H9 (cell line): ENCODE measurements around the gene RPL23. TPM values are rescaled to one million over a fixed set of nuclear protein-coding genes. Genes with fewer than 3 reads are reported as not detected.

Experiments
- DNase-seq: peaks from one replicate; pipeline ENCODE4 v3.0.0-alpha.2; 2017
- H2AFZ ChIP-seq: one replicate; pipeline ENCODE4 v1.6.1; 2013; ENCODE audit warnings: mild to moderate bottlenecking, low read length, control low read depth, moderate library complexity
- H2AK5ac ChIP-seq: 2 replicates; pipeline ENCODE4 v1.6.1; 2013; ENCODE audit warnings: low read length, control low read depth, mixed read lengths; ENCODE audit not compliant: insufficient read length
- H2BK120ac ChIP-seq: one replicate; pipeline ENCODE4 v1.6.1; 2013; ENCODE audit warnings: low read depth, mild to moderate bottlenecking, low read length, control low read depth, inconsistent platforms; ENCODE audit not compliant: poor library complexity, severe bottlenecking
- H2BK12ac ChIP-seq: 2 replicates; pipeline ENCODE4 v1.6.1; 2013; ENCODE audit warnings: low read length, control low read depth, mixed read lengths, low read depth; ENCODE audit not compliant: insufficient read length
- H2BK15ac ChIP-seq: 2 replicates; pipeline ENCODE4 v1.6.1; 2013; ENCODE audit warnings: low read depth, low read length, control low read depth
- H2BK20ac ChIP-seq: one replicate; pipeline ENCODE4 v1.6.1; 2013; ENCODE audit warnings: low read depth, mild to moderate bottlenecking, low read length, control low read depth, inconsistent platforms; ENCODE audit not compliant: poor library complexity, severe bottlenecking
- H2BK5ac ChIP-seq: 2 replicates; pipeline ENCODE4 v1.6.1; 2013; ENCODE audit warnings: low read length, control low read depth, mixed read lengths; ENCODE audit not compliant: insufficient read length
- H3K14ac ChIP-seq: 2 replicates; pipeline ENCODE4 v1.6.1; 2013; ENCODE audit warnings: low read length, control low read depth; ENCODE audit not compliant: insufficient read depth
- H3K18ac ChIP-seq: 2 replicates; pipeline ENCODE4 v1.6.1; 2013; ENCODE audit warnings: low read depth, mild to moderate bottlenecking, mixed read lengths, low read length, control low read depth; ENCODE audit not compliant: insufficient read length
- H3K23ac ChIP-seq: 2 replicates; pipeline ENCODE4 v1.6.1; 2013; ENCODE audit warnings: low read length, control low read depth, mixed read lengths, low read depth; ENCODE audit not compliant: insufficient read length
- H3K23me2 ChIP-seq: 2 replicates; pipeline ENCODE4 v1.6.1; 2013; ENCODE audit warnings: low read depth, mild to moderate bottlenecking, mixed read lengths, low read length, control low read depth; ENCODE audit not compliant: insufficient read length, poor library complexity, severe bottlenecking
- H3K27ac ChIP-seq: 2 replicates; pipeline ENCODE4 v1.5.1; 2013; ENCODE audit warnings: low read length, control low read depth, mixed read lengths, low read depth; ENCODE audit not compliant: insufficient read length
- H3K27me3 ChIP-seq: 2 replicates; pipeline ENCODE4 v1.6.1; 2013; ENCODE audit warnings: low read length, control low read depth, inconsistent platforms; ENCODE audit not compliant: insufficient read depth
- H3K4ac ChIP-seq: 2 replicates; pipeline ENCODE4 v1.6.1; 2013; ENCODE audit warnings: low read depth, mild to moderate bottlenecking, control low read depth, inconsistent platforms, low read length, moderate library complexity
- H3K4me1 ChIP-seq: 2 replicates; pipeline ENCODE4 v1.6.1; 2013; ENCODE audit warnings: low read length, control low read depth, inconsistent platforms; ENCODE audit not compliant: insufficient read depth
- H3K4me2 ChIP-seq: 2 replicates; pipeline ENCODE4 v1.6.1; 2013; ENCODE audit warnings: low read length, control low read depth, mixed read lengths; ENCODE audit not compliant: insufficient read length, insufficient read depth
- H3K56ac ChIP-seq: 2 replicates; pipeline ENCODE4 v1.6.1; 2013; ENCODE audit warnings: low read depth, mild to moderate bottlenecking, mixed read lengths, low read length, control low read depth; ENCODE audit not compliant: insufficient read length
- H3K79me1 ChIP-seq: 2 replicates; pipeline ENCODE4 v1.6.1; 2013; ENCODE audit warnings: low read depth, mild to moderate bottlenecking, moderate library complexity, low read length, control low read depth, inconsistent platforms; ENCODE audit not compliant: insufficient read depth, poor library complexity, severe bottlenecking
- H3K79me2 ChIP-seq: 2 replicates; pipeline ENCODE4 v1.6.1; 2013; ENCODE audit warnings: low read length, control low read depth, inconsistent platforms; ENCODE audit not compliant: insufficient read depth
- H3K9ac ChIP-seq: 2 replicates; pipeline ENCODE4 v1.6.1; 2013; ENCODE audit warnings: low read length, control low read depth, mixed read lengths; ENCODE audit not compliant: insufficient read length; ENCODE audit errors: extremely low read depth
- H3K9me3 ChIP-seq: one replicate; pipeline ENCODE4 v1.6.1; 2013; ENCODE audit warnings: low read depth, low read length, inconsistent platforms; ENCODE audit not compliant: control insufficient read depth
- H3T11ph ChIP-seq: one replicate; pipeline ENCODE4 v1.6.1; 2013; ENCODE audit warnings: mild to moderate bottlenecking, low read length, control low read depth, inconsistent platforms
- H4K20me1 ChIP-seq: one replicate; pipeline ENCODE4 v1.6.1; 2013; ENCODE audit not compliant: control insufficient read depth, insufficient read length, insufficient read depth
- H4K5ac ChIP-seq: 2 replicates; pipeline ENCODE4 v1.6.1; 2013; ENCODE audit warnings: low read depth, mild to moderate bottlenecking, mixed read lengths, low read length, control low read depth; ENCODE audit not compliant: insufficient read length
- H4K8ac ChIP-seq: replicated peaks from 2 replicates; pipeline ENCODE4 v1.6.1; 2013; ENCODE audit warnings: low read length, control low read depth, mixed read lengths, low read depth; ENCODE audit not compliant: insufficient read length
- H4K91ac ChIP-seq: 2 replicates; pipeline ENCODE4 v1.6.1; 2013; ENCODE audit warnings: low read depth, mild to moderate bottlenecking, moderate library complexity, mixed read lengths, low read length, control low read depth; ENCODE audit not compliant: insufficient read length
- H3K27ac Mint-ChIP-seq, 3 experiments: 2 replicates in 2 of 3; 3 replicates in 1 of 3; pipeline ENCODE4 v1.8.0; 2020 to 2021; ENCODE audit warnings: mixed read lengths in 3 of 3, mild to moderate bottlenecking in 1 of 3, moderate library complexity in 1 of 3
- H3K27me3 Mint-ChIP-seq: 2 replicates; pipeline ENCODE4 v1.8.0; 2021; ENCODE audit warnings: low read depth, mild to moderate bottlenecking, moderate library complexity, mixed read lengths
- H3K36me3 Mint-ChIP-seq, 3 experiments: 2 replicates in 2 of 3; 3 replicates in 1 of 3; pipeline ENCODE4 v1.8.0; 2020 to 2021; ENCODE audit warnings: low read depth in 3 of 3, mixed read lengths in 3 of 3; ENCODE audit not compliant: insufficient read depth in 1 of 3
- H3K4me1 Mint-ChIP-seq, 2 experiments: 2 replicates each; pipeline ENCODE4 v1.8.0; 2020; ENCODE audit warnings: mixed read lengths in 2 of 2
- H3K4me3 Mint-ChIP-seq, 2 experiments: 2 replicates in 1 of 2; 3 replicates in 1 of 2; pipeline ENCODE4 v1.8.0; 2020 to 2021; ENCODE audit warnings: mild to moderate bottlenecking in 2 of 2, mixed read lengths in 2 of 2, moderate library complexity in 1 of 2
- H3K9me3 Mint-ChIP-seq, 2 experiments: 2 replicates in 1 of 2; 3 replicates in 1 of 2; pipeline ENCODE4 v1.8.0; 2020; ENCODE audit warnings: mild to moderate bottlenecking in 2 of 2, mixed read lengths in 2 of 2, moderate library complexity in 1 of 2
- CTCF ChIP-seq: fragments of 200-600 bp; sonication (generic); conservative IDR thresholded peaks from 3 replicates; pipeline ENCODE4 v1.8.0; 2021; ENCODE audit warnings: antibody characterized with exemption, mild to moderate bottlenecking
- WGBS: extraction: QIAGEN DNeasy Blood & Tissue Kit; methylation state at CpG from one replicate; pipeline ENCODE4 v1.1.7; 2013; ENCODE audit warnings: missing lambda C conversion rate, low lambda C conversion rate, mixed read lengths; ENCODE audit not compliant: insufficient read length; ENCODE audit errors: extremely low coverage; 5-methylcytosine and 5-hydroxymethylcytosine counted together
- total RNA-seq: library from RNA; stranded (reverse); gene quantifications from 2 replicates; pipeline ENCODE4 v1.2.1, GENCODE V29; 2021

RPL23 gene
- total RNA-seq, 1 experiment from 2014 or later: 2,084 TPM

DNA sequence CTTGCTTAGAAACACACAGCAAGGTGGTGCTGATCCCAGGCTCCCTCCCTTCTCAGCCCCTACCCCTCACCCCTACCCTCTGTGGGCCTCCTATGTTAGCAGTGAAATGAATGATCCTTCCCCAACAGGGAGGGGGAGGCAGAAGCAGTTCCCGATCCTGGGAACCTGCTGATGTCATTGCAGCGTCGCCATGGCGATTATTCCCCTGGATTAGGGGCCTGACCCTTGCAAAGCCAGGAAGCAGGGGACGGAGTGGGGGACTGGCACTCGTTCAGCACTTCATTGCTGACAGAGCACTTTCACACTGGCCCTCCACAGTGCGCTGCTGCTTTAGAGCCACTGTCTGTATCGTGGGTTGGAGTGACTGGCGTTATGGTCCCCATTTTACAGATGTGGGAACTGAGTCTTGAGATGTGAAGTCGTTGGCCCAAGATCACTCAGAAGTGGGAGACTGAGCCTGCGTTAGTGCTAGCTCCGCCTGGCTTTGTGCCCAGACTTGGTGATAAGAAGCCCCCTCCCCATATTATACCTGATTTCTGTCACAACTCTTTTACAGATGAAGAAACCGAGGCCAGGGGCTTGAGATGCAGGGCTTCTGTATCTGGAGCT is 42.9 kb upstream of the RPL23 start:
- Histone ChIP-seq H3K23me2 (no peaks in the 10 kb centered on the region), H4K91ac (no peak overlapping the region), H2BK120ac (no peak overlapping the region), H2AFZ (no peak overlapping the region), H3K4me2 (no peak overlapping the region), H3K4me1 (no peaks in the 10 kb centered on the region), H4K8ac (no peak overlapping the region), H3K27me3 (no peaks in the 10 kb centered on the region), H3K56ac (no peak overlapping the region), H3K23ac (no peak overlapping the region), H2BK12ac (no peak overlapping the region), H4K5ac (no peak overlapping the region), H3K4ac (no peak overlapping the region), H3K27ac (no peak overlapping the region), H4K20me1 (no peaks in the 10 kb centered on the region), H2BK5ac (no peak overlapping the region), H2BK15ac (no peak overlapping the region), H3K79me1 (no peaks in the 10 kb centered on the region), H3K18ac (no peak overlapping the region), H3K79me2 (no peaks in the 10 kb centered on the region), H2AK5ac (no peak overlapping the region), H3K14ac (no peak overlapping the region), H2BK20ac (no peak overlapping the region), H3K9me3 (no peaks in the 10 kb centered on the region), H3K9ac (no peak overlapping the region), H3T11ph (no peak overlapping the region)
- Mint-ChIP-seq H3K36me3 (peaks cover 5 to 46% (median 38%) of the 10 kb centered on the region in 3 experiments; a peak in 5 of 7 replicates), H3K4me3 (no peak overlapping the region), H3K27me3 (no peaks in the 10 kb centered on the region), H3K9me3 (no peaks in the 10 kb centered on the region), H3K4me1 (peaks cover 19 to 27% of the 10 kb centered on the region in 2 experiments), H3K27ac (peak overlapping the region in 2 of 3 experiments; percentile 80 to 85; a peak in 3 of 7 replicates)
- WGBS: no CpG with 5 or more reads among the region's 13 CpGs
- peak; percentile 67 for DNase-seq
- no peak for TF ChIP-seq CTCF
